Fibroblast of skin of right biceps (primary cell): ENCODE measurements around the gene TNFSF4.
"Not testable (repeated sequence)": the region's sequence is repeated elsewhere in the genome, so short reads cannot be mapped to it uniquely, and the experiment has no call there.

Experiments
- DNase-seq: peaks from one replicate; pipeline ENCODE4 v3.0.0-alpha.2; 2013

Gene TNFSF4

DNA sequence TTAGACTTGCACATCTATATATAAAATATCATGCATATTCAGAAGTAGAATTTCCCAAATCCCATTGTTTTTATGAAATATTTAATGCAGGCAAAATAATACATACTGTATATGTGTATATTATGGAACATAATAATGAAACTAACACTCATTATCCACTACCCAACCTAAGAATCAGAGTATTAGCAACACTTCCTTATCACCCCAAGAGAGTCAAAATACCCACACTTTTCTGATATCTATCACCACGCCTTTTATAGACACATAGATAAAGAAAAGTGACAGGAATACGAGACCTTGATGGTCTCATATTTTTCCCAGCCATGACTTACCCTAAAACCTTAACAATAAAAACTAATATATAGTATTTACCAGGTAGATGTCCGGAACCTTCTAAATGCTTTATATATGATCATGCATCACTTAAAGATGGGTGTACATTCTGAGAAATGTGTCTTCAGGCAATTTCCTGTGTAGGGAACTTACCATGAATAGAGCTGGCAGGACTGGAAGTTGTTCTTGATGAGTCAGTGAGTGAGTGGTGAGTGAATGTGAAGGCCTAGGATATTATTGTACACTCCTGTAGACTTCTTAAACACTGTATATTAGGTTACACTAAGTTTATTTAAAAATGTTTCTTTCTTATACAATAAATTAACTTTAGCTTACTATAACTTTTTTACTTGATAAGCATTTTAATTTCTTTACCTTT lies 45.5 kb downstream of the TNFSF4 start:
- peak; percentile 77 for DNase-seq

DNA sequence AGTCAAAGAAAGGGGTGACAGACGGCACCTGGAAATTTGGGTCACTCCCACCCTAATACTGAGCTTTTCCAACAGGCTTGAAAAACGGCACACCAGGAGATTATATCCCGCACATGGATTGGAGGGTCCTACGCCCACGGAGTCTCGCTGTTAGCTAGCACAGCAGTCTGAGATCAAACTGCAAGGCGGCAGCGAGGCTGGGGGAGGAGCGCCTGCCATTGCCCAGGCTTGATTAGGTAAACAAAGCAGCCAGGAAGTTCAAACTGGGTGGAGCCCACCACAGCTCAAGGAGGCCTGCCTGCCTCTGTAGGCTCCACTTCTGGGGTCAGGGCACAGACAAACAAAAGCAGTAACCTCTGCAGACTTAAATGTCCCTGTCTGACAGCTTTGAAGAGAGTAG lies 53.2 kb downstream of the TNFSF4 start:
- not testable (repeated sequence) for DNase-seq

DNA sequence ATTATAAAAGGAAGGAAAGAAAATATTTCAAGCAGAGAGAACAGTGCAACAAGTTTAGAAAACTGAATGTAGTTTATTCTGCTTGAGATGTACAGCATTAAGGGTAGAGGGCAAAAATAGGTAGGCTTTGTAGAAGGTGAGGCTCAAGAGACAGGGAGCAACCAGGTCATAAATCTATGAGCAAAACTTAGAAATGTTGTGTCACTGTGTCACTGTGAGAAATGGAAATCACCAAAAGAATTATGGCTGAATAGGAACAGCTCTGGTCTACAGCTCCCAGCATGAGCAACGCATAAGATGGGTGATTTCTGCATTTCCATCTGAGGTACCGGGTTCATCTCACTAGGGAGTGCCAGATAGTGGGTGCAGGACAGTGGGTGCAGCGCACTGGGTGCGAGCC lies 53.6 kb downstream of the TNFSF4 start:
- no peak for DNase-seq

DNA sequence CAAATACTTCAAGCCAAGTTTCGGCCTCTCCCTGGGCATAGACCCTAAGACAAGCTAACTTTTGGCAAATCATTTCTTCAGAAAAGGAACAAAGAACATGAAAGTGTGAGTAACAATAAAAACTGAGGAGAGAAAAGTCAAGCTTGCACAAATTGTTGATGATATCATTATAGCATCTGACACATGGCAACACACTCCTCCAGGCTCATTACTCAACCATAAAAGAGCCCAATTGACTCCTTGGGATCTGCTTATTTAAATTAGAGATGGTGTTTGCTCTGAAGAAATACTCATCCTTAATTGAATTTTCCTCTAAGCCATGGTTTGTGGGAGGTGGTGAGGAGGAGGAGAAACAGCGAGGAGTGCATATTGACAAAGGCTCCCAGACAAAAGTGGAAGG lies 54.5 kb downstream of the TNFSF4 start:
- DNase-seq: no peak

GRCh38 chr1:173150795-173151194 lies 56.3 kb downstream of the TNFSF4 start:
- no peak for DNase-seq

DNA sequence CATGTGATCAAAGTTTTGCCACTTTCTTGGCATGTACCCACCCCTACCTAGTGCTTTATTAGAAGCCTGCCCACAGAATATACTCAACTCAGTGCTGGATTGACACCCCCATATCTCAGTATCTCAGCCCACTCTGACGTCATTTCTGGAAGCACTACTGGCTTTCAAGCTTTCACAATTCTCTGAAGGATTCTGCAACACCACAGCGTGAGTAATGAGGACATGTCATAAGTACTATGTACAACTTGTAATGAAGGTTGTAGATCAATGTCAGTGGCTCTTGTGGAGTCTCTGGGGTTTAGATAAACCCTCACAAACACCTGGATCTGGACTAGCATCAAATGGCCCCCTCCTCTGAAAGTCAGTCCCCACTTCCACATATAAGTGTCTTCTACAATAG lies 57.2 kb downstream of the TNFSF4 start:
- DNase-seq: peak; percentile 65

DNA sequence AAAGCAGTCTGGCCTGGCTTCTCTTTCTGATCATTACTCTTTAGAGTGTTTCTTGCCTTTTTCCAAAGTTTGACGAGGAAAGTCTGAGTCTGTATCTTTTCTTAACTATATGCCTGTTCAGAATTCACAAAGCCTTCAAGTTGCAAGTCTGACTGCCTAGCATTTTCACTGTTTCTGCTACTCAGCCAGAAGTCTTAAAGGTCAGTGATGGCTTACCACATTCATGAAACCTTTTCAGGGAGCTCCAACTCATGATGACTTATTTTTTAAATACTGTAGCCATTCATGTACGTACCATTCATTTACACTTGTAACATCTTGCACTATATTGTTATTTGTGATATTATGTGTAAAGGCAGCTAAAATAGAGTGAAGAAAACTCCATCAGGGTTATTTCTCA lies 58.2 kb downstream of the TNFSF4 start:
- DNase-seq: no peak

DNA sequence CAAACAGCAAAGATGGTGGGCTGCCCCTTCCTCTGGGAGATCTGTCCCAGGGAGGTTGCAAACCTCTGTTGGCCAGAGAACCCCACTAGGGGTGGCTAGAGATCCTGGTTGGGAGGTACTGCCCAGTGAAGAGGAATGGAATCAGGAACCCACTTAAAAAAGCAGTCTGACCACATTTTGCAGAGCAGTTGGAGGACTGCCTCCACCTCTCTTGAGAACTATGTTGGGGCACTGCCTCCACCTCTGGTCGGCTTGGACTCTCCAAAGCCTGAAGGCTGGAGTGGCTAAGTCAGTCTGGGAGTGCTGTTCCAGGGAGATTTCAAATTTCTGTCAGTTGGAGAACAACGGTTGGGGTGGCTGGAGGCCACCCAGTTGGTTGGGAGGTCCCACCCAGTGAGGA lies 58.6 kb downstream of the TNFSF4 start:
- no peak for DNase-seq

- no peak for DNase-seq
Measured at GRCh38 chr1:173140733-173141132, 66.4 kb downstream of the TNFSF4 start.

GRCh38 chr1:173139706-173140105 lies 67.4 kb downstream of the TNFSF4 start:
- no peak for DNase-seq

- DNase-seq: peak; percentile 53
Measured at GRCh38 chr1:173137107-173137706, 69.9 kb downstream of the TNFSF4 start.

DNA sequence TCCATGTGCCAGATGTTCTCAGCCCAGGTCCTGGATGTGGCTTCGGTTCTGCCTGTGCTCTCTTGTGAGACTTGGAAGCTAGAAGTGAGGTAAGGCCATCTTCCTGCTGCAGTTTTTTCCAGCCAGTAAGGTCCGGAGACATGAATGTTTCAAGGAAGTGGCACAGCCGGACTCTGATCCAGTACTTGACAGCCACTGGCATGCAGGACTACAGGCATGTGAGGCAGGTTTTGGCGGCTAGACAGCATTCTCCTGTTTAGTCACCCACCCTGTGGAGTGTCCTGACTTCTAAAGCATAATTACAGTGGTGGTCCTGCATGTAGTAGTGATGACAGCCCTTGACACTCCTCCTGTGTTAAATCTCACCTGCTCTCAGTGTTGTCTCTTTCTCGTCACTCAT lies 72.3 kb downstream of the TNFSF4 start:
- DNase-seq: peak; percentile 16

DNA sequence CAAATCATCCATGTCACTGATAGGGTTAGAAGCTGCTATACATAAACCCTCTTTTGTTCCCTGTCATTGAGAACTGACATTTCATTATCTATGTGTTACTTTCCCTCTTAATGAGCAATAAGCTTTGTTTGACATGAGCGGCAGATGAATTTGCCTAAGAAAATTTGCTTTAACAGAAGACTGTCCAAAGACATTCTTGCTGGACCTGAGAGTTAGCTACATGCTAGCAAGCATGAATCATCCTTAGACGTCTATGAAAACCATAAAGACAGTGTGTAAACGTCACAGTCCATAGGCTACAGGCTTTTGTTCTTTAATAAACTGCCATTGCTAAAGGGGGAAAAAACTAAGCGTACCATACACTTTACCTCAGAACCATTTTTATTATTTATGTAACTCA lies 73.1 kb downstream of the TNFSF4 start:
- DNase-seq: peak; percentile 57
